Measurements from ENCODE around the gene ITGB8. TPM values are rescaled to one million over a fixed set of nuclear protein-coding genes. Genes with fewer than 3 reads are reported as not detected.

The ITGB8 gene
- total and polyA plus RNA-seq, 2 experiments from 2014 or later = 0.71 to 3.0 TPM

DNA sequence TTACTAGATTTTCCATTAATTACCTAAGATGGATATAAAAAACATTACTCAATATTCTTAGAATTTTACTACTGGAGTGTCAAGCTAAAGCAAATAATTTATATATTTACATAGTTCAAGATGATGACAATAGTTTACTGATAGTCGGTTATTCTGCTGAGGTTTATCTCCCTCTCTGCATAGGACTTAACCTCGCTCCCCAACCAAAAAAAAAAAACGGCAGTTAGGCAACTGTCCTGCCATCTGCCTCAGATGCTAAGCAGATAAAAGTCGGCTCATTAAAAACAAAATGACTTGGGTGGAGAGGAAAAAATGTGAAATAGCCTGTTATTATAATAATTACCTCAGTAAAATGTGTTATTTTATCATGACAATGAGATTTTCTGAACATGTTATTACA, 14.0 kb upstream of the ITGB8 start:
- H3K36me3 ChIP-seq (ENCODE audit: insufficient read depth) = no peaks in the 10 kb centered on the region
- H3K4me1 ChIP-seq (ENCODE audit: insufficient read depth) = no peaks in the 10 kb centered on the region
- Mint-ChIP-seq H3K4me3 (no peak overlapping the region), H3K9me3 (no peaks in the 10 kb centered on the region), H3K27me3 (ENCODE audit: insufficient read depth, low read depth, poor library complexity) (peaks cover 2% of the 10 kb centered on the region), H3K27ac (no peak overlapping the region), H3K4me1 (peaks cover 4% of the 10 kb centered on the region), H3K36me3 (ENCODE audit: low read depth) (no peaks in the 10 kb centered on the region)
- no peak overlapping the region for H3K4me2 ChIP-seq
- no peak for DNase-seq (ENCODE audit: low spot score)
- no peak overlapping the region for H3K27ac ChIP-seq (ENCODE audit: low read depth)
- no peaks in the 10 kb centered on the region for H3K9me2 ChIP-seq (ENCODE audit: insufficient read depth)
- H4K20me1 ChIP-seq (replicated peaks; ENCODE audit: insufficient read depth) = no peaks in the 10 kb centered on the region
- no peaks in the 10 kb centered on the region for H3K27me3 ChIP-seq (ENCODE audit: insufficient read depth)
- no peak for ATAC-seq
- H3K4me3 ChIP-seq = no peak overlapping the region
- TF ChIP-seq STAT1 (IDR thresholded peaks at IDR 0.05; ENCODE audit: unreplicated experiment) = no peak
- no peak for TF ChIP-seq CTCF (conservative IDR thresholded peaks at IDR 0.05; ENCODE audit: low read depth in 2 of 2)
- TF ChIP-seq REST (IDR thresholded peaks at IDR 0.05; ENCODE audit: unreplicated experiment) = no peak
- no peak for TF ChIP-seq EZH2phosphoT487 (IDR thresholded peaks at IDR 0.05; ENCODE audit: unreplicated experiment)
- TF ChIP-seq CREB1 (CRISPR knock-in tag; IDR thresholded peaks at IDR 0.05; ENCODE audit: low read depth) = no peak
- no peak for TF ChIP-seq EZH2 (IDR thresholded peaks at IDR 0.05; ENCODE audit: low read depth, unreplicated experiment)
- TF ChIP-seq JUNB (IDR thresholded peaks at IDR 0.05; ENCODE audit: unreplicated experiment) = no peak
- no peak for TF ChIP-seq ETS1 (IDR thresholded peaks at IDR 0.05)
- TF ChIP-seq ZNF331 (CRISPR knock-in tag; IDR thresholded peaks at IDR 0.05; ENCODE audit: low read depth) = no peak
- no peak for TF ChIP-seq NANOG (IDR thresholded peaks at IDR 0.05; ENCODE audit: borderline replicate concordance)
- TF ChIP-seq, protein P1, sequence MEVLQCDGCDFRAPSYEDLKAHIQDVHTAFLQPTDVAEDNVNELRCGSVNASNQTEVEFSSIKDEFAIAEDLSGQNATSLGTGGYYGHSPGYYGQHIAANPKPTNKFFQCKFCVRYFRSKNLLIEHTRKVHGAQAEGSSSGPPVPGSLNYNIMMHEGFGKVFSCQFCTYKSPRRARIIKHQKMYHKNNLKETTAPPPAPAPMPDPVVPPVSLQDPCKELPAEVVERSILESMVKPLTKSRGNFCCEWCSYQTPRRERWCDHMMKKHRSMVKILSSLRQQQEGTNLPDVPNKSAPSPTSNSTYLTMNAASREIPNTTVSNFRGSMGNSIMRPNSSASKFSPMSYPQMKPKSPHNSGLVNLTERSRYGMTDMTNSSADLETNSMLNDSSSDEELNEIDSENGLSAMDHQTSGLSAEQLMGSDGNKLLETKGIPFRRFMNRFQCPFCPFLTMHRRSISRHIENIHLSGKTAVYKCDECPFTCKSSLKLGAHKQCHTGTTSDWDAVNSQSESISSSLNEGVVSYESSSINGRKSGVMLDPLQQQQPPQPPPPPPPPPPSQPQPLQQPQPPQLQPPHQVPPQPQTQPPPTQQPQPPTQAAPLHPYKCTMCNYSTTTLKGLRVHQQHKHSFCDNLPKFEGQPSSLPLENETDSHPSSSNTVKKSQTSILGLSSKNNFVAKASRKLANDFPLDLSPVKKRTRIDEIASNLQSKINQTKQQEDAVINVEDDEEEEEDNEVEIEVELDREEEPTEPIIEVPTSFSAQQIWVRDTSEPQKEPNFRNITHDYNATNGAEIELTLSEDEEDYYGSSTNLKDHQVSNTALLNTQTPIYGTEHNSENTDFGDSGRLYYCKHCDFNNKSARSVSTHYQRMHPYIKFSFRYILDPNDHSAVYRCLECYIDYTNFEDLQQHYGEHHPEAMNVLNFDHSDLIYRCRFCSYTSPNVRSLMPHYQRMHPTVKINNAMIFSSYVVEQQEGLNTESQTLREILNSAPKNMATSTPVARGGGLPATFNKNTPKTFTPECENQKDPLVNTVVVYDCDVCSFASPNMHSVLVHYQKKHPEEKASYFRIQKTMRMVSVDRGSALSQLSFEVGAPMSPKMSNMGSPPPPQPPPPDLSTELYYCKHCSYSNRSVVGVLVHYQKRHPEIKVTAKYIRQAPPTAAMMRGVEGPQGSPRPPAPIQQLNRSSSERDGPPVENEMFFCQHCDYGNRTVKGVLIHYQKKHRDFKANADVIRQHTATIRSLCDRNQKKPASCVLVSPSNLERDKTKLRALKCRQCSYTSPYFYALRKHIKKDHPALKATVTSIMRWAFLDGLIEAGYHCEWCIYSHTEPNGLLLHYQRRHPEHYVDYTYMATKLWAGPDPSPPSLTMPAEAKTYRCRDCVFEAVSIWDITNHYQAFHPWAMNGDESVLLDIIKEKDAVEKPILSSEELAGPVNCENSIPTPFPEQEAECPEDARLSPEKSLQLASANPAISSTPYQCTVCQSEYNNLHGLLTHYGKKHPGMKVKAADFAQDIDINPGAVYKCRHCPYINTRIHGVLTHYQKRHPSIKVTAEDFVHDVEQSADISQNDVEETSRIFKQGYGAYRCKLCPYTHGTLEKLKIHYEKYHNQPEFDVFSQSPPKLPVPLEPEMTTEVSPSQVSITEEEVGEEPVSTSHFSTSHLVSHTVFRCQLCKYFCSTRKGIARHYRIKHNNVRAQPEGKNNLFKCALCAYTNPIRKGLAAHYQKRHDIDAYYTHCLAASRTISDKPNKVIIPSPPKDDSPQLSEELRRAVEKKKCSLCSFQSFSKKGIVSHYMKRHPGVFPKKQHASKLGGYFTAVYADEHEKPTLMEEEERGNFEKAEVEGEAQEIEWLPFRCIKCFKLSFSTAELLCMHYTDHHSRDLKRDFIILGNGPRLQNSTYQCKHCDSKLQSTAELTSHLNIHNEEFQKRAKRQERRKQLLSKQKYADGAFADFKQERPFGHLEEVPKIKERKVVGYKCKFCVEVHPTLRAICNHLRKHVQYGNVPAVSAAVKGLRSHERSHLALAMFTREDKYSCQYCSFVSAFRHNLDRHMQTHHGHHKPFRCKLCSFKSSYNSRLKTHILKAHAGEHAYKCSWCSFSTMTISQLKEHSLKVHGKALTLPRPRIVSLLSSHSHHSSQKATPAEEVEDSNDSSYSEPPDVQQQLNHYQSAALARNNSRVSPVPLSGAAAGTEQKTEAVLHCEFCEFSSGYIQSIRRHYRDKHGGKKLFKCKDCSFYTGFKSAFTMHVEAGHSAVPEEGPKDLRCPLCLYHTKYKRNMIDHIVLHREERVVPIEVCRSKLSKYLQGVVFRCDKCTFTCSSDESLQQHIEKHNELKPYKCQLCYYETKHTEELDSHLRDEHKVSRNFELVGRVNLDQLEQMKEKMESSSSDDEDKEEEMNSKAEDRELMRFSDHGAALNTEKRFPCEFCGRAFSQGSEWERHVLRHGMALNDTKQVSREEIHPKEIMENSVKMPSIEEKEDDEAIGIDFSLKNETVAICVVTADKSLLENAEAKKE (CRISPR knock-in tag; IDR thresholded peaks at IDR 0.05) = no peak
- no peak for TF ChIP-seq ZNF114 (CRISPR knock-in tag; IDR thresholded peaks at IDR 0.05)
- TF ChIP-seq POLR2AphosphoS5 (IDR thresholded peaks at IDR 0.05; ENCODE audit: low read depth) = no peak
- H3K79me2 ChIP-seq (replicated peaks; ENCODE audit: insufficient read depth) = no peaks in the 10 kb centered on the region
- no peaks in the 10 kb centered on the region for H3F3A ChIP-seq (replicated peaks; ENCODE audit: low read depth)
- H2AFZ ChIP-seq = no peak overlapping the region

Measured in GM23338 (cell line).